OCI-LY1 (cell line): Measurements from ENCODE around the gene SPPL3.

ENCODE experiments used
- H2AFZ ChIP-seq: fragments of 200-600 bp; sonication (generic), shearing (Covaris generic); 2 replicates; pipeline ENCODE4 v1.6.0; 2014; ENCODE audit warnings: antibody characterized with exemption, mild to moderate bottlenecking, low read length
- H3F3A ChIP-seq: fragments of 200-600 bp; sonication (generic), shearing (Covaris generic); 2 replicates; pipeline ENCODE4 v1.6.0; 2014; ENCODE audit warnings: mild to moderate bottlenecking, antibody characterized with exemption, low read length, moderate library complexity; ENCODE audit not compliant: insufficient read depth
- H3K27ac ChIP-seq: fragments of 200-600 bp; sonication (generic); 2 replicates; pipeline ENCODE4 v1.5.1; 2014; ENCODE audit warnings: low read length, mixed run types, mild to moderate bottlenecking, low read depth; ENCODE audit not compliant: poor library complexity, severe bottlenecking
- H3K27me3 ChIP-seq: fragments of 200-600 bp; sonication (generic); 2 replicates; pipeline ENCODE4 v1.6.0; 2014; ENCODE audit warnings: antibody characterized with exemption, mild to moderate bottlenecking, low read length, moderate library complexity; ENCODE audit not compliant: insufficient read depth
- H3K36me3 ChIP-seq: fragments of 200-600 bp; sonication (generic); 2 replicates; pipeline ENCODE4 v1.6.1; 2014; ENCODE audit warnings: mild to moderate bottlenecking, antibody characterized with exemption, low read length, moderate library complexity, mixed read lengths; ENCODE audit not compliant: insufficient read depth
- H3K4me1 ChIP-seq: fragments of 200-600 bp; sonication (generic); 2 replicates; pipeline ENCODE4 v1.5.1; 2014; ENCODE audit warnings: mild to moderate bottlenecking, low read length, moderate library complexity; ENCODE audit not compliant: insufficient read depth, severe bottlenecking
- H3K4me2 ChIP-seq: fragments of 200-600 bp; sonication (generic), shearing (Covaris generic); 2 replicates; pipeline ENCODE4 v1.6.1; 2014; ENCODE audit warnings: low read length
- H3K4me3 ChIP-seq: fragments of 200-600 bp; sonication (generic); 2 replicates; pipeline ENCODE4 v1.5.1; 2014; ENCODE audit warnings: low read length, low read depth, mild to moderate bottlenecking, mixed read lengths; ENCODE audit not compliant: poor library complexity, severe bottlenecking
- H3K79me2 ChIP-seq: fragments of 200-600 bp; shearing (Covaris generic); 2 replicates; pipeline ENCODE4 v1.6.1; 2016; ENCODE audit warnings: mixed run types, low read length, mixed read lengths; ENCODE audit not compliant: insufficient read depth
- H3K9ac ChIP-seq: fragments of 200-600 bp; sonication (generic), shearing (Covaris generic); 2 replicates; pipeline ENCODE4 v1.6.1; 2014; ENCODE audit warnings: mild to moderate bottlenecking, low read length, mixed read lengths
- H3K9me2 ChIP-seq: fragments of 200-600 bp; sonication (generic), shearing (Covaris generic); 2 replicates; pipeline ENCODE4 v1.6.1; 2014; ENCODE audit warnings: low read depth, mild to moderate bottlenecking, low read length, mixed read lengths
- H3K9me3 ChIP-seq: fragments of 200-600 bp; shearing (Covaris generic); 2 replicates; pipeline ENCODE4 v1.6.1; 2014; ENCODE audit warnings: low read length, mixed read lengths
- H4K20me1 ChIP-seq: fragments of 200-600 bp; sonication (generic), shearing (Covaris generic); 2 replicates; pipeline ENCODE4 v1.6.0; 2016; ENCODE audit warnings: mild to moderate bottlenecking, low read length; ENCODE audit not compliant: insufficient read depth
- CTCF ChIP-seq: fragments of 200-600 bp; sonication (generic), shearing (Covaris generic); IDR thresholded peaks from 2 replicates; pipeline ENCODE4 v1.5.1; 2017; ENCODE audit warnings: mild to moderate bottlenecking, antibody characterized with exemption, low read length, moderate library complexity, mixed read lengths
- EZH2 ChIP-seq: fragments of 200-600 bp; sonication (generic), shearing (Covaris generic); IDR thresholded peaks from 2 replicates; pipeline ENCODE4 v1.8.0; 2017; ENCODE audit warnings: borderline replicate concordance, mixed run types, mild to moderate bottlenecking, antibody characterized with exemption, low read length, moderate library complexity, mixed read lengths

Gene SPPL3

GRCh38 chr12:120882055-120882555, 22.1 kb downstream of the SPPL3 start:
- H3K36me3 ChIP-seq = 0 out of 2 replicates have a peak, but pooled peaks cover 5% of the 10 kb centered on the region
- no peak overlapping the region for H3K4me3 ChIP-seq
- no peaks in the 10 kb centered on the region for H4K20me1 ChIP-seq
- no peak overlapping the region for H2AFZ ChIP-seq
- peaks cover 17% of the 10 kb centered on the region for H3K4me1 ChIP-seq
- no peaks in the 10 kb centered on the region for H3F3A ChIP-seq
- H3K27me3 ChIP-seq = no peaks in the 10 kb centered on the region
- H3K79me2 ChIP-seq = peaks cover 87% of the 10 kb centered on the region
- H3K9ac ChIP-seq = no peak overlapping the region
- H3K9me2 ChIP-seq = no peaks in the 10 kb centered on the region
- TF ChIP-seq EZH2 (no peak), CTCF (no peak)
- no peak overlapping the region for H3K27ac ChIP-seq
- no peak overlapping the region for H3K4me2 ChIP-seq
- no peaks in the 10 kb centered on the region for H3K9me3 ChIP-seq

- peaks cover 83% of the 10 kb centered on the region for H3K79me2 ChIP-seq
Measured at GRCh38 chr12:120879718-120880300, 24.3 kb downstream of the SPPL3 start.

GRCh38 chr12:120879102-120879501, 25.1 kb downstream of the SPPL3 start:
- H3K9ac ChIP-seq = no peak overlapping the region
- H3K4me3 ChIP-seq = no peak overlapping the region
- no peak for TF ChIP-seq EZH2
- TF ChIP-seq CTCF = no peak
- 0 out of 2 replicates have a peak, but pooled peaks cover 5% of the 10 kb centered on the region for H3K36me3 ChIP-seq
- peaks cover 79% of the 10 kb centered on the region for H3K79me2 ChIP-seq
- no peaks in the 10 kb centered on the region for H3K9me3 ChIP-seq
- H2AFZ ChIP-seq = no peak overlapping the region
- H3K27me3 ChIP-seq = no peaks in the 10 kb centered on the region
- H3K9me2 ChIP-seq = no peaks in the 10 kb centered on the region
- no peak overlapping the region for H3K27ac ChIP-seq
- no peaks in the 10 kb centered on the region for H3F3A ChIP-seq
- peaks cover 12% of the 10 kb centered on the region for H3K4me1 ChIP-seq
- no peaks in the 10 kb centered on the region for H4K20me1 ChIP-seq
- no peak overlapping the region for H3K4me2 ChIP-seq

More at GRCh38 chr12:120879718-120880300, 24.3 kb downstream of the SPPL3 start:
- no peak for TF ChIP-seq EZH2
- TF ChIP-seq CTCF = no peak
- Histone ChIP-seq H3K27me3 (no peaks in the 10 kb centered on the region), H3F3A (no peaks in the 10 kb centered on the region), H3K36me3 (0 out of 2 replicates have a peak, but pooled peaks cover 5% of the 10 kb centered on the region), H3K27ac (no peak overlapping the region), H3K4me3 (no peak overlapping the region), H2AFZ (no peak overlapping the region), H3K9me3 (no peaks in the 10 kb centered on the region), H3K9ac (no peak overlapping the region), H4K20me1 (no peaks in the 10 kb centered on the region), H3K9me2 (no peaks in the 10 kb centered on the region), H3K4me1 (peaks cover 7% of the 10 kb centered on the region), H3K4me2 (no peak overlapping the region)
